COR-L47 (cell line): Measurements from ENCODE around the gene CHST6.
"Not testable (repeated sequence)": the region's sequence is repeated elsewhere in the genome, so short reads cannot be mapped to it uniquely, and the experiment has no call there.

Experiments
- DNase-seq: peaks from one replicate; lab custom pipeline; 2025; lab: John Stamatoyannopoulos, UW

The CHST6 gene

DNA sequence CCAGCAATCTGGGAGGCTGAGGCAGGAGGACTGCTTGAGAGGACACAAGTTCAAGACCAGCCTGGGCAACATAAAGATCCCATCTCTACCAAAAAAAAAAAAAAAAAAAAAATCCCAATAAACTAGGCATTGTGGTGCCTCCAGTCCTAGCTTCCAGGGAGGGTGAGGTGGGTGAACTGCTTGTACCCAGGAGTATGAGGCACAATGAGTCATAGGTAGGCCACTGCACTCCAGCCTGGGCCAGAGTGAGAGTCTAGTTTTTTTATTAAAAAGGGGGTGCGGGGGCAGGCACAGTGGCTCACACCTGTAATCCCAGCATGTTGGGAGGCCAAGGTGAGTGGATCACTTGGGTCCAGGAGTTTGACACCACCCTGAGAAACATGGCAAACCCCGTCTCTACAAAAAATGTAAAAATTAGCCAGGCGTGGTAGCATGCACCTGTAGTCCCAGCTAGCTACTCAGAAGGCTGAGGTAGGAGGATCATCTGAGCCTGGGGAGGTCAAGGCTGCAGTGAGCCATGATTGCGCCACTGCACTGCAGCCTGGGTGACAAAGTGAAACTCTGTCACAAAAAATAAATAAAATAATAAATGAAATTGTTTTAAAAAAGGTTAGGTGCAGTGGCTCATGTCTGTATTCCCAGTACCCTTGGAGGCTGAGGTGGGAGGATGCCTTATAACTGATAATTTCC, 7.8 kb upstream of the CHST6 start:
- DNase-seq = no peak

DNA sequence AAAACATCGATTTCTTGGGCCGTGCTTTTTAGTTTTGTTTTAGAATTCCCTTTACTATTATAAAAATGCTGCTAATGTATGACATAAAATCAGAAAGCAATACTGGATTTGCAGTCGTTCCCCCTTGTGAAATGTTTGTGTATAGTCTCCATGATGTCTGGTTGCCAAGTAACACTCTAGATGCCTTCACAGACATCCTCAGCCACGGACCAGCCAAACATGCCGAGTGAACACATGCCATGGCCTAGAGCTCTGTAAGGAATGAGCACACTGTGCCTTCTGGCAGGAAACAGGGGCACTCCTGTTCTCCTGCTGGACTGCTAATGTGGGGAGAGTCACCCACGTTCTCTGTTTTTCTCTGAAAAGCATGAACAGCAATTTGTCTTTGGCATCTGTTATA, 6.6 kb upstream of the CHST6 start:
- not testable (repeated sequence) for DNase-seq

DNA sequence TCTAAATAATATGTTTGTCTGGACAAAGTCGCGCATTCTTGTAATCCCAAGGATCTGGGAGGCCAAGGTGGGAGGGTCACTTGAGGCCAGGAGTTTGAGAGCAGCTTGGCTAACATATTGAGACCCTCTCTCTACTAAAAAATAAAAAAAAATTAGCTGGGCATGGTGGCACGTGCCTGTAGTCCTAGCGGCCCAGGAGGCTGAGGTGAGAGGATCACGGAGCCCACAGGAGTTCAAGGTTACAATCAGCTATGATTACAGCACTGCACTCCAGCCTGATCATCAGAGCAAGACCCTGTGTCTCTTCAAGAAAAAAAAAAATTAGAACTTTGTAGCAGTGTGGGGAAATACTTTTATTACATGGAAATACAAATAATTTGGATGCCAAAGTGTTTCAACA, 6.1 kb upstream of the CHST6 start:
- DNase-seq = no peak

DNA sequence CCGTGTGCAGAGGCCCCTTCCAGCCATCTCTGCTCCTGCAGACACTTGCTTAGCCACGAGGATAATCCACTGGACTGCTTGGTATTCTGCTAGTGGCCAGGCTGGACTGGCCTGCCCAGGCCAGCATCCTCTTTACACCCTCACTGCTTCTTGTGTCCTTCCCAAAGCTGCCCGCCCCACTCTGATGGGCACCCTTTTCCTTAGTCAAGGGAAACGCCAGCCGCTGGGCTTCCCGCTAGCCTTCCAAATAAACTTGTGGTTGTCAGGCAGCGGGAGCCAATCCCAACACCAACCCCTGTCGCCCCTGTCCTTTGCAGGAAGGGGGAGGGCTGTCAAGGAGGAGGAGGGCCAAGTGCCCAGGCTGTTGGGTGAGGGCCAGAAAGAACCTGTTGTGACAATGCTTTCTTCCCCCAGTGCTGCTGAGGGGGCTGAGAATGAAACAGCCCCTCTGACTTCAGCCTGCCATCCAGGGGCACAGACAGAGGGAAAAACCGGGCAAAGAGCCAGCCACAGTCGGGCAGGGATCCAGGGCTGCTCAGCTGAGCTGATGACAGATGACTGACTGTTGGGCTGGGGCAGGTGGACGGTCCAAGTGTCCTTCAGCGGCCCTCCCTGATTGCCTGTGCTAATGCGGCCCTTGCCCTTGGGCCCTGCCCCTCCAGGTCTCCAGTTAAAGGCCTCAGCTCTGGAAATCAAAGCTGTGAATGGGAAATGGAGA, 3.5 kb upstream of the CHST6 start:
- DNase-seq = peak; percentile 80

DNA sequence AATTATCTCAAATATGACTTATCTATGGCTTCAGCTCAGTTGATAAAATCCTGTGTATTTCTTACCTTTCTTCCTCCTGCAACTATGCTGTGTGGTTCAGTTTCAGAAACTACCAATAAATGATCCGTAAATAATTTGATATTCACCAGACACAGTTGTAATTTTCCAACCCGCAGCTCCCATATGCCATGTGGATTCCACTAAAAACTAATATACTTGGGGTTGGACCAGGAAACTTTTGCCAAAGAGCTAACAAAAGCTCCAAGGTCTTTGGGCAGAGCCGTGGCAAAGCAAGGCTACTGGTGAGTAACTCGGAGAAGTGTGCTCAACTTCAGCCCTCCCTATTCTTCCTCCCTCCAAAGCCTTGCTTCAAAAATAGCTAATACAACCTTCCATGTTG, 2.3 kb upstream of the CHST6 start:
- DNase-seq = no peak

DNA sequence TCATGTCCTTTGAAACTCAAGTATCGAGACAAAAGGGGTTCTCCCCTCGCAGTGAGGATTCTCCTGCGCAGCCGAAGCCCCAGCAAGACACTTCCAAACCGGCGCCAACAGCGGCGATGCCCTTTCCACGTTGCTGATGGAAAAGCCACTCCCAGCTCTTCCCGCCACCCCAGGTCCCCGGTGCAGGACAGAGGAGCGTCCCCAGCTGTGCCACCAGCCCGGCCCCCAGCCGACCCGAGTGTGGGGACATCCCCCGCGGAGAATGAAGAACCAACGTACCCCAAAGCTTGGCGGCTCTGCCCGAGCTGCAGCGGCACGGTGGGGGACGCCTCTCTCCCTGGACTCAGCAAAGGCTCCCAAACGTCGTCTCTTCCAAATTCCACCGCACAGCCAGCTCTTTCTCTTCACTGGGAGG, 573 bp downstream of the CHST6 start:
- no peak for DNase-seq

DNA sequence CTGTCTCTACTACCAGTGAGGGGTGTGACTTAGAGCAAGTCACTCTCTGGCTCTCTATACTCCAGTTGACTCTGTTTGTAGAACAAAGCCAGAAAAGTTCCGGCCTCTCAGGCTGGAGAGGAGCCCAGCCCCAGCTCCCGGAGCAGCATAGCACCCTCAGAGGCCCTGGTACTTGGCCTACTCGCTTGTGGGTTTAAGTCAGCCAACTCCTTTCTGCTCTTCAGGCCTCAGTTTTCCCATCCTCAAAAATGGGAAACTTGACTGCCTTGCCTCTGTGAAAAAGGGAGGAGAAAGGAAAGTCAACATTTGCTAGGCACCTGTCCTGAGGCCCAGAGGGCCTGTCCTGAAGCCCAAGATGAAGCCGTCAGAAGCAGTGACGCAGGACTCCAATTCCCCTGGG, 1.1 kb downstream of the CHST6 start:
- no peak for DNase-seq

DNA sequence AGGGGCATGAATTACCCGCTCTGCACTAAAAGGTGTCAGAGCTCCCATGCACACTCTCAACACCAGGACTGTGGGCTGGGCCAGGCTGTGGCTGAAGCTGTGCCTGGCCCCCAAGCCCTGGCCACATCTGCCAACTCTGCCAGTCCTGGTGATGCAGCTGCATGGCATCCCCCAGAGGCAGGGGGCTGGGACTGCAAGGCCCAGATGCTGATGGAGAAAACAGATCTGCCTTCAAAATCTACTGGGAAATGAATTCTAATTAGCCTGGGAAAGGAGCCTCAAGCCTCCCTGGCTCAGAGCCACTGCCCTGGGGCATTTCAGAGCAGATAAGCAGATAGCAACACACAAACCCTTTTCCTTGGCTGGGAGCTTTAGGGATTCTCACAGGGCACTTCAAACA, 3.4 kb downstream of the CHST6 start:
- peak; percentile 60 for DNase-seq

DNA sequence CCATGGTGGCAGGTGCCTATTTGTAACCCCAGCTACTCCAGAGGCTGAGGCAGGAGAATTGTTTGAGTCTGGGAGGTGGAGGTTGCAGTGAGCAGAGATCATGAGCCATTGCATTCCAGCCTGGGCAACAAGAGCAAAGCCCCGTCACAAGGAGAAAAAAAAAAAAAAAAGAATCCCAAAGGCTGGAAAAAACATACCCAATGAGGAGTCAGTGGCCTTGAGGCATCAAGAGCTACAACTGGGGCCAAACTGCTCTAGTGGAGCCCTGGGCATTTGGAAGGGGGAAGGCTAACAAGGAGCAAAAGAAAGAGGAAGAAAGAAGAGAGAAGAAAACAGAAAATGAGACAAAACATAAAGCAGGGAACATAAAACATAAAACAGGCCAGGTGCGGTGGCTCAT, 6.9 kb downstream of the CHST6 start:
- DNase-seq = no peak

DNA sequence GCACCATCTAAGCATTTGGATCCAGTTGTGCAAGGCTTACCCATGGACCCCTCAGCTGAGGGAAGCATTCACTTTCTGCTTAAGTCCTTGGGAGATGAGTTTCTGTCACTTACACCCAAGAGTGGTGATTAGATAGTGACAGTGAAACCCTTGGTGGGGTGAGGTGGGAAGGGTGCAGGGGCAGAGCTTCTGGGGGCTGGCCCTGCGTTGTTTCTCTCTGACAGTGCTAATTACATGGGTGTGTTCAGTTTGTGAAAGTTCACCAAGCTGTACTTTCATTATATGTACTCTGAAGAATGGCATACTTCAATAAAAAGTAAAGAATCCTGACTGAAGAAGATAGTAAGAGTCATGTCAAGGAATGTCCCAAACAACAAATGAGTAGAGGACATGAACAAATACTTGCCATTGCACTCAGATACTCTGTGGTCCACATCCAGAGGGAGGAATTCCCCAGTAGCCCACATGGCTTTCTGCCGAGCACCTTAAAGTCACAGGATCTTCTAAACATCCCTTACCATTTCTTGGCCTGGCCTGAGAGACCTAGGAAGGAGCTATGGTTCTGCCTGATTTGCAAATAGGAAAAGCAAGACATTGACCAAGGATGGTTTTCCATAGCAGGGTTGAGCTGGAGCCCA, 8.4 kb downstream of the CHST6 start:
- DNase-seq = no peak

DNA sequence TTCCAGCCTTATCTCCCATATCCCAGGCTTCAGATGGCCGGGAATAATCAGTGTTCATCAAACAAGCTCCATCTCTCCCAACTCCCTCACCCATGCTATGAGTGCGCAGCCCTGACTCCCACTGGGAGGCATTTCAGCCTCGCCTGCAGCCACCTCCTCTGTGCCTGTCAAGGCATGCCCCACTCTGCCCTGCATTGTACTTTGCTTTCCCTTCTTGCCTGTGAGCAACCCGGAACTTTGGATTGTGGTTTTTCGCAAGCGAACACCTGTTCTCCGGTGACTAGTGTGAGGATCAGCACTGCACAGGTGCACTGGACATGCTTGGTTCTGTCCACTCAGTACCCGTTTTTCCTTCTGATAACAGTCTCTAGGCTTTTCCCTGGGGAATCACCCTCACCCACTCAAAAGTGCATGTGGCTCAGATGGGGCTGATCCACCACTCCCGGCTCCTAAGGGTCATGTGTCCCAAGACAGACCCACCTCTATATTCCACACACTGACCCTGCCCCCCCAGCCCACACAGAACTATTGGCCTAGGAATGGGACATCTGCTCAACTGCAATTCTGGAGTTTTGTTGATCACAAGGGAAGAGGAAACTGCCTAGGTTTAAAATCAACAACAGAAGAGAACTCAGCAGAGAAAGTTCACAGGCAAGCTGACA, 9.1 kb downstream of the CHST6 start:
- DNase-seq = no peak

DNA sequence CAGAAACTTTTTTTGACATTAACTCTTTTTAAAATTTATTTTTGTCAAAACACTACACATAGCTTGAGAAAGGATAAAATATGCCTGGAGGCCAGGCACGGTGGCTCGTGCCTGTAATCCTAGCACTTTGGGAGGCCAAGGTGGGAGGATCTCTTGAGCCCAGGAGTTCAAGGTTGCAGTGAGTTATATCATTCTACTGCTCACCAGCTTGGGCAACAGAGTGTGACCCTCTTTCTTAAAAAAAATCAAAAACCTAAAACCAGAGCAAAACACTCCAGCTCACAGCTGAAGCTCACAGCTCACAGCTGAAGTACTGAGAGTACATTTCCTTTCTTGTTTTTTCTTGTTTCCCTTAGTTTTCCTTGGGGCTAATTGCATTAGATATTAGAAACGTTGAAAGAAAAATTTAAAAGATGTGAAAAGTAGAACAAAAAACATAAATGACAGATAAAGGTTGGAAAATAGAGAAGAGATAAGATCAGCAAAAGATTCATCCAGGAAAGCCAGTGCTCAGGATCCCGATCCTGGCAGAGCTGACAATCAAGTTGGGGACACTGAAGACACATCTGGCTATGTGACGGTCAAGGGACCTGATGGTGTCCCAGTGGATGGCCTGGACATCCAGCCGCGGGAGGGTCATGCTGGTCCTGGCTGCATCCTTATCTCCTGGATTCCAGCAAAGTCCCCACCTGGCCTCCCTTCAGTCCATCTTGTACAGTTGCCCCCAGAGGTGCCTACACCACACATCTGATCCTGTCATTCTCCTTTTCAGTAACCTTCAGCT, 9.8 kb downstream of the CHST6 start:
- no peak for DNase-seq

DNA sequence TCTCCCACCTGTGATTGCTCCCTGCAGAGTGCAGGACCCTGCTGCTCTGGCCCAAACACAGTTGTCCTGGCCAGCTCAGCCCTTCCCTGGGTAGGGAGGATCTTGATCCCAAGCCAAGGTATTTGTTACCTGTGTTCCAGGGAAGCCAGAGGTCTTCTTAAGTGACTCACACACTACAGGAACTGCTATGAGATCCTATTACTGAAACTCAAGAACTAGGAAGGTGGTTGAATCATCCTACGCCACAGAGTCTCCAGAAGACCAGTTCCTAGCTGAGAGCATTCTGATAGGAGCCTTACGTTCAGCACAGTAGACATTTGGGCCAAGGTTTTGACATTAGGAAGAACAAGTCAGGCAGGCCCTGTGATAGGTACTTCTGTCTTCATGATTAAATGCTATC, 12.0 kb downstream of the CHST6 start:
- DNase-seq = no peak

DNA sequence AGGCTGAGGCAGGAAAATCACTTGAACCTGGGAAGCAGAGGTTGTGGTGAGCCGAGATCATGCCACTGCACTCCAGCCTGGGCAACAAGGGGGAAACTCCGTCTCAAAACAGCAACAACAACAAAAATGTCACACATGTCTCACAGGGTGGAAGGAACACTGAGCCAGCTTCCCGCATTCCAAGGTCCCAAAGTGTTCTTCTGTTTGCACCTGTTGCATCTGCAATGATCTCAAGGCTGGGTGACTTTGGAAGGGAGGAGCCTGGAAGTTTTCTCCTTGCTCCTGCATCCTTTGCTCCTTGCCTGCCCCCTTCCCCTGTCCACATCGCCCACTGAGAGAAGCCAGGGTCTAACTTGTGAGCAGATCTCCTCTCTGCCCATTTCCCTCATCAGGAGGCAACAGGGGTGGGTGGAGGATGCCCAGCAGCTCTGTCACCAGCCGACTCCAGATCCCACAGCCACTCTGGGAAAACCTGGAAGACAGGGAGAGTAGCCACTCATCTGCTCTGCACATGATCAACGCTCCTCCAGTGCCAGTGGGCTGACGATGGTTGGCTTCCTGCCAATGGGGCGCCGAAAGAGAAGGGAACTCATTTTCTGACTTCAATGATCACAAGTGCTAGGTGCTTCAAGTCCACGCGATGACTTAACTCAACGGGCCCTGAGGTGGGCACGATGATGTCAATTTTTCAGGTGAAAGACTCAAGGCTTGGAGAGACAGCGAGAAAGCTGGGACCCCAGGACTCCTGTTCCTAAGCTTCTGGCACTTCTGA, 12.6 kb downstream of the CHST6 start:
- no peak for DNase-seq

DNA sequence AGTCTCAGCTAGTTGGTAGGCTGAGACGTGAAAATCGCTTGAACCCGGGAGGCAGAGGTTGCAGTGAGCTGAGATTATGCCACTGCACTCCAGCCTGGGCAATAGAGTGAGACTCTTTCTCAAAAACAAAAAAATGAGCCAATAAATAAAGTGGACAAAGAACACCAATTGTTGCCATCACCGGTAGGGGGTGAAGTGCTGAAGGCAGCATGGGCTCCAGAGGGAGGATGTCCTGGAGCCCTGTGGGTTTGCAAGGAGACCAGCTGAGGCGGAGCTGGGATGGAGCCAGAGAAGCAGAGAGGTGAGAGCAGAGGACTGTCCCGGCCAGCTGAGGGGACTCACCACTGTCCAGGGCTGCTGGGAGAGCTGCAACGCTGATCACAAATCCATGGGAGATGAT, 13.8 kb downstream of the CHST6 start:
- no peak for DNase-seq

DNA sequence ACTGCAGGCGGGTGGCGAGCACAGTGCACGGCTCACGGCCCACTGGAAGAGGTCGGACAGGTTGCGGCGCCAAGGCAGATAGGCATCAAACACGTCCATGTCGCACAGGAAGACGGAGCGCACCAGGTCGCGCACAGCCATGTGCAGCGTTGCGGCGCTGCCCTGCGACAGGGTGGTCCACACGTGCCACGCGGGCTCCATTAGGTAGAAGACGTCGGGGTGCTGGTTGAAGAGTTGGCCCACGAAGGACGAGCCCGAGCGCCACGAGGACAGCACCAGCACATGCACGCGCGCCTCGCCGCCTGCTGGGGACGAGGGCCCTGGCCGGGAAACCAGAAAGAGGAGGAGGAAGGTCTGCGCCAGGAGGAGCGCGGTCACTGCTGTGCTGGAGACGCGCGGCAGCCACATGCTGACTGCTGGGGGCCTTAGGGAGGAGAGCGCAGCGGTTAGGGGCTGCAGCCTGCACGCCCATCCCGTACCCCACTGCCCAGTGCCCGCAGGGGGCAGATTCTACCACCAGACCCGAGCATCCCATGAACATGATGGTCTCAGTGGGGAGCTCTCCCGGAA, 15.7 kb downstream of the CHST6 start:
- no peak for DNase-seq

DNA sequence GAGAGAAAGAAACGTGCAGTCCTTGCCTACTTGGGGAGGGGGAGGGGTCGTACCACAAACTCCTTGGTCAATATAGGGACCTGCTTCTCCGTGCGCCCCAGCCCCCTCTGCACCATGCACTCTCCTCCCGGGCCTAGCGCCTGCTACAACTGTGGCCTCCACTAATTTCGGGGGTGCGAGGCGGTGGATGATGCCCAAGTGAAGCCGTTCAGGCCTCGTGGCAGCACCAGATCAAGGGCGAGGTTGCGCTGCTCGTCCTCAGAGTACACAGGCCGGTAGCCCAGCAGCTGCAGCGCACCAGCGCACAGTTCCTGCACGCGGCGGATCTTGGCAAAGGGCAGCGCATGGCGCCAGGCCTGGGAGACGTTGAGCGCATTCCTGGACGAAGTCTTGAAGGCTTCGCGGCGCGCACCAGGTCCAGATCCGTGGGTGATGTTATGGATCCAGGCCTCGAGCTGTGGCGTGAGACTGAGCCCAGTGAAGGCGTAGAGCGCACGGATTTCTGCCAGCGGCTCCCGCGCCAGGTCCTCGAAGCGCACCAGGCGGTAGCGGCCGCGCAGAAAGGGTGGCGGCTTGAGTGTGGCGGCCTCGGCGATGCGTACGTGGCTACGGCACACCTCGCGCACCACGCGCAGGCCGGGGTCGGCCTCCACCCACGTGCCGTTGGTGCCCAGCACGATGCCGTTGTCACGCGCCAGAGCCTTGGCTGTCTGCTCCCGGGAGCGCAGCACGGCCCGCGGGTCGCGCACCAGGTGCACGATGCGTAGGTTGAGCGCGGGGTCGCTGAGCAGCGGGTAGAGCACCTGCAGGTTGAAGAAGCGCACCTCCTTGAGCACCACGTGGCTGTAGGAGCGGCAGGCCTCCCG, 16.5 kb downstream of the CHST6 start:
- no peak for DNase-seq

DNA sequence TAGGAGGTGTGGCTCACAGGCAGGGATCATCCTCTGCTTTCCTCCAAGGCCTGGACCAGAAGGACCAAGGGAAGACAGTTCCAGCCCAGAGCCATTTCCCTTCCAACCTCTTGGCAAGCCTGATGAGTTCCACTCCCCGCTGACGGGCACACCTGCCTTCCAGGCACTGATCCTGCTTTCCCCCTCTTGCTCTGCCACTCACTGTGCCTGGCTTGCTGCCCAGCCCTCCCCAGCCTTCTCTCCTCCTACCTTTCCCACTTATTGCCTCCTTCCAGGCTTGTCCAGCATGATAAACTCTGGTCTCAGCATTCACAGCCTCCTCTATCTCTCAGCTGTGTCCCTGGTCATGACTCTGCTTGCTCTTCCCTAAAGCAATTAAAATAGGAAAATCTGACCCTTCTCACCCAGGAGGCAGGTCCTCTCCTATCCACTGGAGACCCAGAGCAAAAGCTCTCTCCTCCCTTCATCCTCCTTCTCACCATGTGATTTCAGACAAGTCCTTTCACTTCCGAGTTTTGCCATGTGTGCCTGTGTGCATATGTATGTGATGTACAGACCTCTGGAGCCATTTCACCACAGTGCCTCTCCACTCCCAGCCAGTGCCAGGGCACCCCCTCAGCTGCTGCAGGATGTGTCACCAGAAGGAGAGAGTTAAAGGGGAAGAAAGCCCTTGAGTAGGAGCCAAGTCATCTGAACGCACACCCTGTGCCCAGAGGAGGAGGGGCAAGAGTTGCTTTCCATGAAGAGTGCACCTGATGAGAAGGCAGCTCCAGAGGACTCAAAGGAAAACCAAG, 17.4 kb downstream of the CHST6 start:
- DNase-seq = peak; percentile 76

DNA sequence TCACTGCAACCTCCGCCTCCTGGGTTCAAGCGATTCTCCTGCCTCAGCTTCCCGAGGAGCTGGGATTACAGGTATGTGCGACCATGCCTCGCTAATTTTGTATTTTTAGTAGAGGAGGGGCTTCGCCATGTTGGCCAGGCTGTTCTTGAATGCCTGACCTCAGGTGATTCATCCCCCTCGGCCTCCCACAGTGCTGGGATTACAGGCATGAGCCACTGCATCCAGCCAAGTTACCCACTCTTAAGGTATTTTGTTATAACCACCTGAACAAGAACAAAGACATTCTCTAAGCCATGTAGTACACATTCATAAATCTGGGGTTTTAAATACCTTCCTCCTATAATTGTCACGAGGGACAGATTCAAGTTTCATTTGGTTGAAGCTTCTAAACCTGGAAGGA, 18.4 kb downstream of the CHST6 start:
- DNase-seq = no peak
